ENCODE measurements around the gene AQP7. TPM values are rescaled to one million over a fixed set of nuclear protein-coding genes. Genes with fewer than 3 reads are reported as not detected.

The AQP7 gene
- total and polyA plus RNA-seq, 2 donors (not counting 1 experiment from before 2014, with no cell fraction given): not detected

GRCh38 chr9:33446946-33447798 is 44.8 kb upstream of the AQP7 start, which contains the start of gene AQP3:
Gene AQP3, minus strand, starts transcription at chr9:33447593. Its CDS starts 63 bp downstream, at chr9:33447530.
- intact Hi-C loops (cut with micrococcal nuclease): no loop called here
- peak within 1 kb of the TSS; percentile 80 for H2AFZ ChIP-seq (ENCODE audit: insufficient read depth, low read depth, low read length, poor library complexity, severe bottlenecking)
- peak within 1 kb of the TSS in 4 of 5 experiments; percentile 27 to 59 (median 42) for H3K4me3 ChIP-seq (ENCODE audit: control extremely low read depth in 1 of 5, extremely low read depth in 1 of 5, insufficient read depth in 1 of 5, low read depth in 2 of 5, low read length in 4 of 5)
- ATAC-seq (ENCODE audit: low read depth) (peak; percentile 81), DNase-seq (peak; percentile 65)
- Mint-ChIP-seq H3K9me3 (ENCODE audit: insufficient read depth) (no peaks in the 10 kb centered on the region), H3K4me1 (peaks cover 24% of the 10 kb centered on the region), H3K4me3 (peak within 1 kb of the TSS; percentile 88), H3K27ac (peak within 1 kb of the TSS; percentile 81), H3K27me3 (peaks cover 3% of the 10 kb centered on the region)
- TF ChIP-seq CTCF (IDR thresholded peaks at IDR 0.05) (peak; percentile 36), EZH2 (IDR thresholded peaks at IDR 0.05; ENCODE audit: borderline replicate concordance, insufficient read depth, low read depth, low read length, poor library complexity, severe bottlenecking) (no peak)
- no peaks in the 10 kb centered on the region for H3K36me3 ChIP-seq (replicated peaks in 1 of 2; ENCODE audit: control extremely low read depth in 1 of 2, control insufficient read depth in 1 of 2, extremely low read depth in 1 of 2, insufficient read depth in 2 of 2, low read length in 1 of 2)
- H3K27me3 ChIP-seq (replicated peaks in 1 of 4; ENCODE audit: control extremely low read depth in 1 of 4, control insufficient read depth in 3 of 4, insufficient read depth in 4 of 4, low read length in 3 of 4): peaks cover 0 to 9% (median 1%) of the 10 kb centered on the region in 4 experiments
- POLR2A ChIA-PET: interaction anchor here (1.6 kb wide), 1 partner anchor 27 kb away, joined by 4 read pairs; the partner anchor contains the start of gene NOL6
- WGBS (ENCODE audit: insufficient coverage): 2% methylated on average over 48 of the region's 50 CpGs
- no peaks in the 10 kb centered on the region for H4K20me1 ChIP-seq (ENCODE audit: control insufficient read depth, insufficient read depth, low read length, poor library complexity, severe bottlenecking)
- H3K9me3 ChIP-seq (ENCODE audit: control extremely low read depth in 1 of 3, control insufficient read depth in 2 of 3, insufficient read depth in 1 of 3, low read length in 2 of 3): no peaks in the 10 kb centered on the region
- CTCF ChIA-PET: interaction anchor here (0.6 to 1.9 kb wide), 4 partner anchors 12 to 157 kb away, joined by 3 to 6 read pairs (median 3); partner anchors contain the start of genes NFX1 and NOL6
- H3K79me2 ChIP-seq (ENCODE audit: control insufficient read depth, insufficient read depth, low read length): no peaks in the 10 kb centered on the region
- no peak within 1 kb of the TSS for H3K27ac ChIP-seq (ENCODE audit: low read length in 2 of 2)
- H3K4me1 ChIP-seq (ENCODE audit: control insufficient read depth in 2 of 2, insufficient read depth in 2 of 2, low read length in 2 of 2): peaks cover 21 to 22% of the 10 kb centered on the region in 2 donors
- H3K4me2 ChIP-seq (replicated peaks; ENCODE audit: low read depth, low read length, poor library complexity, severe bottlenecking): peak within 1 kb of the TSS; percentile 92
- H3K9ac ChIP-seq (ENCODE audit: low read length): peak within 1 kb of the TSS; percentile 65

All from B cell (primary cell).